Smooth muscle cell of bladder (primary cell): ENCODE data around the gene TMPRSS11B. TPM values are rescaled to one million over a fixed set of nuclear protein-coding genes. Genes with fewer than 3 reads are reported as not detected.

Source experiments
- total RNA-seq: library from RNA; depleted of rRNA; stranded (reverse); fragments of >200 nt; gene quantifications from 2 replicates; pipeline ENCODE4 v1.2.3, GENCODE V29; 2014

Gene TMPRSS11B
- not detected in 2 replicates for total RNA-seq

GRCh38 chr4:68245594-68245993 is at the start of gene TMPRSS11B:
TSS of gene TMPRSS11B (minus strand) at chr4:68245694. CDS start at chr4:68245558, 136 bp downstream.

Other genes starting within 250 kb of the TMPRSS11B start
- not detected in 2 replicates for gene TMPRSS11F, start 115.8 kb downstream of the TMPRSS11B start, total RNA-seq
- 33.3 and 40.4 TPM in 2 replicates for gene YTHDC1, start 104.4 kb upstream of the TMPRSS11B start, total RNA-seq
- not detected in 2 replicates for gene TMPRSS11E, start 201.8 kb upstream of the TMPRSS11B start, total RNA-seq